Measurements from ENCODE around the gene FAHD2A. TPM values are rescaled to one million over a fixed set of nuclear protein-coding genes. Genes with fewer than 3 reads are reported as not detected.
A peak's percentile ranks its signal among the peaks of the same experiment; 100 is the strongest.

Gene FAHD2A
- total RNA-seq, 1 experiment from 2014 or later = 25.4 TPM

DNA sequence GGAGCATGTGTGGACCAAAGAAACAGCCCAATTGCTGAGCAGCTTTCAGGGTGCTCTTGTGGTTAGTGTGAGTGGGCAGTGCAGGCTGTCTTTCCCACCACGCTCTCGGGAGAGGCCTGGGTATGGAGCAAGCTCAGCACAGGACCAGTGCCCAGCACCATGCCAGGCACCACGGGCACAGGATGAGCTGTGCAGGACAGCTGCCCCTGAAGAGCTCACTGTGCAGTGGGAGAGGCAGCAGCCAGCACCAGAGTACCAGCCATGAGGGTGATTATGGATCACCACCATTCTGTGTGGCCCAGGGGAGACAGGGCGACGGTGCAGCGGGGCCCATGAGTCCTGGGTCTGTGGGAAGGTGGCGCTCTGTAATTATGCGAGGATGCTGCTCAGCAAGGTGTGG is 29.7 kb upstream of the FAHD2A start:
- Histone ChIP-seq H3K4me3 (replicated peaks in 1 of 2; ENCODE audit: low read depth in 1 of 2, low read length in 2 of 2) (no peak overlapping the region), H3K27me3 (ENCODE audit: insufficient read depth, low read length) (no peaks in the 10 kb centered on the region), H4K20me1 (ENCODE audit: insufficient read depth) (no peaks in the 10 kb centered on the region), H3K9me2 (ENCODE audit: insufficient read depth) (no peaks in the 10 kb centered on the region), H3K27ac (ENCODE audit: low read depth, low read length) (no peak overlapping the region), H3K9me3 (ENCODE audit: control insufficient read depth in 1 of 2, insufficient read depth in 1 of 2, low read depth in 1 of 2, low read length in 2 of 2) (no peaks in the 10 kb centered on the region), H3K79me2 (ENCODE audit: insufficient read depth, low read length) (no peaks in the 10 kb centered on the region), H2AFZ (ENCODE audit: low read depth, low read length, poor library complexity, severe bottlenecking) (no peak overlapping the region), H3K4me1 (ENCODE audit: control insufficient read depth in 1 of 2, insufficient read depth in 2 of 2, low read length in 2 of 2) (peaks cover 0 to 3% of the 10 kb centered on the region in 2 experiments; a peak in 1 of 4 replicates), H3K4me2 (ENCODE audit: low read length) (no peak overlapping the region), H3K9ac (ENCODE audit: low read length) (no peak overlapping the region), H3K36me3 (ENCODE audit: control insufficient read depth in 1 of 2, insufficient read depth in 2 of 2, low read length in 2 of 2) (no peaks in the 10 kb centered on the region)
- DNase-seq (ENCODE audit: low read depth, low spot score) (no peak), ATAC-seq (no peak)
- CTCF ChIA-PET = no interaction called here
- RAD21 ChIA-PET (ENCODE audit: low non-redundant PET in 1 of 2, low total read pairs in 2 of 2, uncharacterized antibody in 2 of 2, unreplicated experiment in 2 of 2) = no interaction called here
- POLR2A ChIA-PET = no interaction called here
- intact Hi-C loops (cut with micrococcal nuclease) = no loop called here
- no TSS peak for BruUV-seq (replicated peaks)
- TF ChIP-seq, protein P1, sequence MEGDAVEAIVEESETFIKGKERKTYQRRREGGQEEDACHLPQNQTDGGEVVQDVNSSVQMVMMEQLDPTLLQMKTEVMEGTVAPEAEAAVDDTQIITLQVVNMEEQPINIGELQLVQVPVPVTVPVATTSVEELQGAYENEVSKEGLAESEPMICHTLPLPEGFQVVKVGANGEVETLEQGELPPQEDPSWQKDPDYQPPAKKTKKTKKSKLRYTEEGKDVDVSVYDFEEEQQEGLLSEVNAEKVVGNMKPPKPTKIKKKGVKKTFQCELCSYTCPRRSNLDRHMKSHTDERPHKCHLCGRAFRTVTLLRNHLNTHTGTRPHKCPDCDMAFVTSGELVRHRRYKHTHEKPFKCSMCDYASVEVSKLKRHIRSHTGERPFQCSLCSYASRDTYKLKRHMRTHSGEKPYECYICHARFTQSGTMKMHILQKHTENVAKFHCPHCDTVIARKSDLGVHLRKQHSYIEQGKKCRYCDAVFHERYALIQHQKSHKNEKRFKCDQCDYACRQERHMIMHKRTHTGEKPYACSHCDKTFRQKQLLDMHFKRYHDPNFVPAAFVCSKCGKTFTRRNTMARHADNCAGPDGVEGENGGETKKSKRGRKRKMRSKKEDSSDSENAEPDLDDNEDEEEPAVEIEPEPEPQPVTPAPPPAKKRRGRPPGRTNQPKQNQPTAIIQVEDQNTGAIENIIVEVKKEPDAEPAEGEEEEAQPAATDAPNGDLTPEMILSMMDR (IDR thresholded peaks at IDR 0.05 in 2 of 3, conservative IDR thresholded peaks at IDR 0.05 in 1 of 3; ENCODE audit: borderline replicate concordance in 1 of 3, insufficient read depth in 1 of 3, low read depth in 2 of 3, low read length in 2 of 3) = no peak
- no peak for TF ChIP-seq CBX3 (IDR thresholded peaks at IDR 0.05; ENCODE audit: low read depth)

- RAD21 ChIA-PET (ENCODE audit: low non-redundant PET in 1 of 2, low total read pairs in 2 of 2, uncharacterized antibody in 2 of 2, unreplicated experiment in 2 of 2) = no interaction called here
- DNase-seq (ENCODE audit: low read depth, low spot score) (no peak), ATAC-seq (no peak)
- Histone ChIP-seq H2AFZ (ENCODE audit: low read depth, low read length, poor library complexity, severe bottlenecking) (no peak overlapping the region), H3K36me3 (ENCODE audit: control insufficient read depth in 1 of 2, insufficient read depth in 2 of 2, low read length in 2 of 2) (no peaks in the 10 kb centered on the region), H3K4me3 (replicated peaks in 1 of 2; ENCODE audit: low read depth in 1 of 2, low read length in 2 of 2) (no peak overlapping the region), H4K20me1 (ENCODE audit: insufficient read depth) (no peaks in the 10 kb centered on the region), H3K4me2 (ENCODE audit: low read length) (no peak overlapping the region), H3K9me3 (ENCODE audit: control insufficient read depth in 1 of 2, insufficient read depth in 1 of 2, low read depth in 1 of 2, low read length in 2 of 2) (no peaks in the 10 kb centered on the region), H3K9me2 (ENCODE audit: insufficient read depth) (no peaks in the 10 kb centered on the region), H3K79me2 (ENCODE audit: insufficient read depth, low read length) (no peaks in the 10 kb centered on the region), H3K27ac (ENCODE audit: low read depth, low read length) (no peak overlapping the region), H3K9ac (ENCODE audit: low read length) (no peak overlapping the region), H3K27me3 (ENCODE audit: insufficient read depth, low read length) (no peaks in the 10 kb centered on the region), H3K4me1 (ENCODE audit: control insufficient read depth in 1 of 2, insufficient read depth in 2 of 2, low read length in 2 of 2) (peaks cover 0 to 3% of the 10 kb centered on the region in 2 experiments; a peak in 1 of 4 replicates)
- intact Hi-C loops (cut with micrococcal nuclease) = no loop called here
- CTCF ChIA-PET = no interaction called here
- TF ChIP-seq, protein P2, sequence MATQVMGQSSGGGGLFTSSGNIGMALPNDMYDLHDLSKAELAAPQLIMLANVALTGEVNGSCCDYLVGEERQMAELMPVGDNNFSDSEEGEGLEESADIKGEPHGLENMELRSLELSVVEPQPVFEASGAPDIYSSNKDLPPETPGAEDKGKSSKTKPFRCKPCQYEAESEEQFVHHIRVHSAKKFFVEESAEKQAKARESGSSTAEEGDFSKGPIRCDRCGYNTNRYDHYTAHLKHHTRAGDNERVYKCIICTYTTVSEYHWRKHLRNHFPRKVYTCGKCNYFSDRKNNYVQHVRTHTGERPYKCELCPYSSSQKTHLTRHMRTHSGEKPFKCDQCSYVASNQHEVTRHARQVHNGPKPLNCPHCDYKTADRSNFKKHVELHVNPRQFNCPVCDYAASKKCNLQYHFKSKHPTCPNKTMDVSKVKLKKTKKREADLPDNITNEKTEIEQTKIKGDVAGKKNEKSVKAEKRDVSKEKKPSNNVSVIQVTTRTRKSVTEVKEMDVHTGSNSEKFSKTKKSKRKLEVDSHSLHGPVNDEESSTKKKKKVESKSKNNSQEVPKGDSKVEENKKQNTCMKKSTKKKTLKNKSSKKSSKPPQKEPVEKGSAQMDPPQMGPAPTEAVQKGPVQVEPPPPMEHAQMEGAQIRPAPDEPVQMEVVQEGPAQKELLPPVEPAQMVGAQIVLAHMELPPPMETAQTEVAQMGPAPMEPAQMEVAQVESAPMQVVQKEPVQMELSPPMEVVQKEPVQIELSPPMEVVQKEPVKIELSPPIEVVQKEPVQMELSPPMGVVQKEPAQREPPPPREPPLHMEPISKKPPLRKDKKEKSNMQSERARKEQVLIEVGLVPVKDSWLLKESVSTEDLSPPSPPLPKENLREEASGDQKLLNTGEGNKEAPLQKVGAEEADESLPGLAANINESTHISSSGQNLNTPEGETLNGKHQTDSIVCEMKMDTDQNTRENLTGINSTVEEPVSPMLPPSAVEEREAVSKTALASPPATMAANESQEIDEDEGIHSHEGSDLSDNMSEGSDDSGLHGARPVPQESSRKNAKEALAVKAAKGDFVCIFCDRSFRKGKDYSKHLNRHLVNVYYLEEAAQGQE (IDR thresholded peaks at IDR 0.05; ENCODE audit: low read depth) = peak; percentile 24
- TF ChIP-seq JUND (IDR thresholded peaks at IDR 0.05) = no peak
- BruUV-seq (replicated peaks) = no TSS peak
- POLR2A ChIA-PET = no interaction called here
These were observed 28.5 kb upstream of the FAHD2A start for GRCh38 chr2:95374029-95374428.

Measured in HCT116 (cell line).